Central memory CD8-positive, alpha-beta T cell (primary cell): ENCODE data around the gene ADAMTS13.
"Not testable (repeated sequence)": the region's sequence is repeated elsewhere in the genome, so short reads cannot be mapped to it uniquely, and the experiment has no call there.

Experiments used
- ATAC-seq: fragments of 150-1000 bp; cut with Tn5 transposase; replicated peaks from 2 replicates; pipeline ENCODE4 v1.10.0; 2022; ENCODE audit warnings: mild to moderate bottlenecking, moderate FRiP score, moderate number of reproducible peaks; ENCODE audit not compliant: poor library complexity, severe bottlenecking; ENCODE audit errors: extremely low read depth
- DNase-seq, 2 donors: peaks; one replicate each; pipeline ENCODE4 v3.0.0; 2021; ENCODE audit warnings: low spot score in 2 of 2
- H3K27ac Mint-ChIP-seq: one replicate; pipeline ENCODE4 v1.8.0; 2022; ENCODE audit warnings: low read depth, mild to moderate bottlenecking, moderate library complexity, mixed read lengths
- H3K27me3 Mint-ChIP-seq: one replicate; pipeline ENCODE4 v1.8.0; 2022; ENCODE audit warnings: mixed read lengths
- H3K36me3 Mint-ChIP-seq: one replicate; pipeline ENCODE4 v1.8.0; 2022; ENCODE audit warnings: mild to moderate bottlenecking, moderate library complexity, mixed read lengths; ENCODE audit not compliant: insufficient read depth
- H3K4me1 Mint-ChIP-seq: one replicate; pipeline ENCODE4 v1.8.0; 2022; ENCODE audit warnings: mixed read lengths
- H3K4me3 Mint-ChIP-seq: one replicate; pipeline ENCODE4 v1.8.0; 2022; ENCODE audit warnings: mild to moderate bottlenecking, moderate library complexity, mixed read lengths
- H3K9me3 Mint-ChIP-seq: one replicate; pipeline ENCODE4 v1.8.0; 2022; ENCODE audit warnings: mixed read lengths

The ADAMTS13 gene

DNA sequence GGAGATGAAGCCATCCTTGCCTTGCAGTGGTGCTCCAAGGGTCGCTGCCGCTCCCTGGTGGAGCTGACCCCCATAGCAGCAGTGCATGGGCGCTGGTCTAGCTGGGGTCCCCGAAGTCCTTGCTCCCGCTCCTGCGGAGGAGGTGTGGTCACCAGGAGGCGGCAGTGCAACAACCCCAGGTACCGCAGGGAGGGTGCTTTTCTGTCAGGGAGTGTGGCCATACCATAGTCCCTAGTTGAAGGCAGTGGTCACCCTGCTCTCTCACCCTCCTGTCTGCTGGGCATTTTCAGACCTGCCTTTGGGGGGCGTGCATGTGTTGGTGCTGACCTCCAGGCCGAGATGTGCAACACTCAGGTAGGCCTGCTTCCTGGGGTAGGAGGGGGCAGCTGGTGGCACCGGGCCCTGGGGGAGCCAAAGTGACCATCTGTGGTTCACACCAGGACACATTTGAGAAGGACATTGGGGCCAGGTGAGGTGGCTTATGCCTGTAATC is 11.2 kb downstream of the ADAMTS13 start:
- Mint-ChIP-seq H3K27ac (no peak overlapping the region), H3K4me3 (no peak overlapping the region), H3K9me3 (no peaks in the 10 kb centered on the region), H3K36me3 (peaks cover 2% of the 10 kb centered on the region), H3K4me1 (no peaks in the 10 kb centered on the region), H3K27me3 (no peaks in the 10 kb centered on the region)
- DNase-seq = no peak
- no peak for ATAC-seq

DNA sequence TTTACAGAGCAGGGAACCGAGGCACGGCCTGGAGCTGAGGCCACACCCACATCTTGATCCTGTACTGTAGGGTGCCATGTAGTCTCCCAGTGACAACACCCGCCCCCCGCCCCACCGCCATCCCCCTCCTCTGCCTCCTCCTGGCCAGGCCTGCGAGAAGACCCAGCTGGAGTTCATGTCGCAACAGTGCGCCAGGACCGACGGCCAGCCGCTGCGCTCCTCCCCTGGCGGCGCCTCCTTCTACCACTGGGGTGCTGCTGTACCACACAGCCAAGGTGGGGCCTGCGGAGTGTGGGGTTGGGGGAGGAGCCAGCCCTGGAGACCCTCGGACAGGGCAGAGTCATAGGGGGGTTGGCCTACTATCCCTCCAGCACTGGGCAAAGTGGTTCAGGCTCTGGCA is 14.5 kb downstream of the ADAMTS13 start:
- Mint-ChIP-seq H3K4me1 (no peaks in the 10 kb centered on the region), H3K4me3 (no peak overlapping the region), H3K27me3 (no peaks in the 10 kb centered on the region), H3K36me3 (peaks cover 2% of the 10 kb centered on the region), H3K9me3 (no peaks in the 10 kb centered on the region), H3K27ac (no peak overlapping the region)
- ATAC-seq (no peak), DNase-seq (no peak)

DNA sequence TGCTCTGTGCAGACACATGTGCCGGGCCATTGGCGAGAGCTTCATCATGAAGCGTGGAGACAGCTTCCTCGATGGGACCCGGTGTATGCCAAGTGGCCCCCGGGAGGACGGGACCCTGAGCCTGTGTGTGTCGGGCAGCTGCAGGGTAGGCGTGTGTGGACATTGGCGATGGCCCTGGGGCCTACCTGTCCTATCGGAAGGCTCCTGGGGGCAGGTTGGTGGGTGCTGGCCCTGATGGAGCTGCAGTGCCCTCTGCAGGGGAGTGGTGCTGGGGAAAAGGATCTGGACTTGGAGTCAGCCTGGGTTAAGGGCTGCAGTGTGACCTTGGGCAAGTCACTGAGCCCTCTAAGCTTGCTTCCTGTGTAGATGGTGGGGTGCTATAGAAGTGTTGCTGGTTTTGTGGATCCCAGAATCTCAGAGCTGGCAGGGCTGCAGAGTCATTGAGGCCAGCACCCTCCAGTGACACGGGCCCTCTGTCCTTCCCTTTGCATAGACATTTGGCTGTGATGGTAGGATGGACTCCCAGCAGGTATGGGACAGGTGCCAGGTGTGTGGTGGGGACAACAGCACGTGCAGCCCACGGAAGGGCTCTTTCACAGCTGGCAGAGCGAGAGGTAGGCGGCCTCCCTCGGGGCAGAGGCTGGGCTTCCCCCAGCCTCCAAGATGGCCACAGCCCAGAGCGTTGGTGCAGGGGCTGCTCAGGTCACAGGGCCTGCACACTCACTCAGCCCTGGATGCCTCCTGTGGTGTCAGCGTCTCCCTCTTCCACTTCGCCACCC is 15.8 kb downstream of the ADAMTS13 start:
- no peaks in the 10 kb centered on the region for H3K27me3 Mint-ChIP-seq
- ATAC-seq (no peak), DNase-seq (no peak)
- H3K4me1 Mint-ChIP-seq = no peaks in the 10 kb centered on the region
- no peak overlapping the region for H3K4me3 Mint-ChIP-seq
- peaks cover 2% of the 10 kb centered on the region for H3K36me3 Mint-ChIP-seq
- H3K27ac Mint-ChIP-seq = no peak overlapping the region
- H3K9me3 Mint-ChIP-seq = no peaks in the 10 kb centered on the region

DNA sequence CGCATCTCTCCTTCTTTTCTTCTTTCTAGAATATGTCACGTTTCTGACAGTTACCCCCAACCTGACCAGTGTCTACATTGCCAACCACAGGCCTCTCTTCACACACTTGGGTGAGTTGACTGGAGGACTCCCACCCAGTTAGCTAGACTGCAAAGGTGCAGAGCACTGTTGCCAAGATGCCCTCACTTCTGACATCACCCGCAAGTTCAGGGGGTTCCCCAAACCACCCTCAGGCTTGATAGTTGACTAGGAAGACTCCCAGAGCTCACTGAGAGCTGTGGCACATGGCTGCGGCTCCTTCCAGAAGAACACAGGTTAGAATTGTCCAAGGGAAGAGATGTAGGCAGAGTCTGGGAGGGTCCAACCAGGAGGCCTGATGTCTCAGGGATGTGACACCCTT is 17.2 kb downstream of the ADAMTS13 start:
- H3K36me3 Mint-ChIP-seq = peaks cover 2% of the 10 kb centered on the region
- H3K9me3 Mint-ChIP-seq = no peaks in the 10 kb centered on the region
- H3K4me3 Mint-ChIP-seq = no peak overlapping the region
- H3K27ac Mint-ChIP-seq = no peak overlapping the region
- DNase-seq (no peak), ATAC-seq (no peak)
- H3K27me3 Mint-ChIP-seq = no peaks in the 10 kb centered on the region
- H3K4me1 Mint-ChIP-seq = no peaks in the 10 kb centered on the region

DNA sequence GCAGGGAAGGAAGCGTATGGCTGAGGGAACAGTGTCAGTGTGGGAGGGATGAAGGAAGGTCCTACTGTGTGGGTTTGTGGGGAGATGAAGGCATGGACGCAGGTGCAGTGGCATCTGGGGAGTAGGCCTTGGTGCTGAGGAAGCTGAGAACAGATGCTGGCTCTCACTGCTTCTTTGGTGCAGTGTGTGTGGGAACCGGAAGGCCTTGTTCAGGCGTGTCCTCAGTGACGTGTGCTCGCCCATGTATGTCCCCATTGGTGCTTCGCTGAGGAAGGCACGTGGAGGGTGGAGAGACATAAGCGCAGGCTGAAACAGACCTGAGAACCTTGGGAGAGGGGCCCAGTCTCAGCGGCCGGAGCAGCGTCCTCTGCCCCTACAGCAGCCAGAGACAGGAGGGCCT is 18.7 kb downstream of the ADAMTS13 start:
- ATAC-seq (no peak), DNase-seq (no peak)
- no peak overlapping the region for H3K4me3 Mint-ChIP-seq
- H3K4me1 Mint-ChIP-seq = no peaks in the 10 kb centered on the region
- no peaks in the 10 kb centered on the region for H3K9me3 Mint-ChIP-seq
- H3K36me3 Mint-ChIP-seq = peaks cover 2% of the 10 kb centered on the region
- no peaks in the 10 kb centered on the region for H3K27me3 Mint-ChIP-seq
- H3K27ac Mint-ChIP-seq = no peak overlapping the region

DNA sequence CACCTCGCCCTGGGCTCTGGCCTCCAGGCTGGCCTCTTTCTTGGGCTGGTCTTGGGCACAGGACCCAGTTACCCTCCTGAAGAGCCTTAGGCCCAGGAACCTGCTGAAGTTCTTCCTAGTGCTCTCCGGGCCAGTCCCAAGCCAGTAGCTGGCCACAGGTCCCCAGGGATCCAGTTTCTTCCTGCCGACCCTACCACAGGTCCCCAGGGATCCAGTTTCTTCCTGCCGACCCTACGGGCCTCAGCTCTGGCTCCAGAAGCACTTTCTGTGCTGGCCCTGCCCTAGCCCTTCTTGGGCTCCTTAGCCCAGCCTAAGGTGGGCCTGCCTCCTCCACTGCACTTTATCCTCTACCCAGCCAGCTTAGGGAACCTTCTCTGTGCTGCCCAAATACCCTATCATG is 19.4 kb downstream of the ADAMTS13 start:
- Mint-ChIP-seq H3K27me3 (no peaks in the 10 kb centered on the region), H3K4me3 (no peak overlapping the region), H3K36me3 (peaks cover 2% of the 10 kb centered on the region), H3K27ac (no peak overlapping the region), H3K9me3 (no peaks in the 10 kb centered on the region), H3K4me1 (no peaks in the 10 kb centered on the region)
- DNase-seq (no peak), ATAC-seq (no peak)

DNA sequence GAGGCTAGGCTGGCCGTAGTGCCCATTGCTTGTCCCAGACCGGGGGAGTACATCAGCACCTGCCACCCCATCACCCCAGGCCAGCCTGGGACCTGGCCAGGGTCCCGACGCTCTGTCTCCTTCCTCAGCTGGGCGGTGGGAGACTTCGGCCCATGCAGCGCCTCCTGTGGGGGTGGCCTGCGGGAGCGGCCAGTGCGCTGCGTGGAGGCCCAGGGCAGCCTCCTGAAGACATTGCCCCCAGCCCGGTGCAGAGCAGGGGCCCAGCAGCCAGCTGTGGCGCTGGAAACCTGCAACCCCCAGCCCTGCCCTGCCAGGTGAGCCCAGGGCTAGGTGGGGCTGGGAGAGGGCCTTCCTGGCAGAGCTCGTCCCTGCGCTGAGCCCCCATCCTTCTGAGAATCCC is 21.1 kb downstream of the ADAMTS13 start:
- H3K27ac Mint-ChIP-seq = no peak overlapping the region
- H3K4me1 Mint-ChIP-seq = no peaks in the 10 kb centered on the region
- no peaks in the 10 kb centered on the region for H3K36me3 Mint-ChIP-seq
- H3K4me3 Mint-ChIP-seq = no peak overlapping the region
- no peak for ATAC-seq
- DNase-seq = no peak
- no peaks in the 10 kb centered on the region for H3K27me3 Mint-ChIP-seq
- no peaks in the 10 kb centered on the region for H3K9me3 Mint-ChIP-seq

DNA sequence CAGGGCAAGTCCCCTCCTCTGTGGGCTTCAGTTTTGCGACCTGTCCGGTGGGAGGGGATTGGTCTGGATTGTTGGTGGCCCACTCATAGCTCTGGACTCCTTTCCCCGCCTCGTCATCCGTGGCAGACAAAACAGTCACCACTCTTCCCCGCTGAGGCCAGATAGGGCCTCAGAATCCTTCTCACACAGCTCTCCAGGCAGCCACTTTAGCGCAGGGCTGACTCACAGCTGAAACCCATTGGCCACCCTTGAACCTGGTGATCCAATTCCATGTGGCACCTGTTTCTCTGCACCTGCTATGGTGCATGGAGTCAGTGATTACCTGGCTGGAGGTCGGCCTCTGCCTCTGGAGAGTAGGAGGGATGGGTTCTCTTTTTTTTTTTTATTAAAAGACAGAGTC is 21.8 kb downstream of the ADAMTS13 start:
- Mint-ChIP-seq H3K4me1 (no peaks in the 10 kb centered on the region), H3K36me3 (no peaks in the 10 kb centered on the region)

DNA sequence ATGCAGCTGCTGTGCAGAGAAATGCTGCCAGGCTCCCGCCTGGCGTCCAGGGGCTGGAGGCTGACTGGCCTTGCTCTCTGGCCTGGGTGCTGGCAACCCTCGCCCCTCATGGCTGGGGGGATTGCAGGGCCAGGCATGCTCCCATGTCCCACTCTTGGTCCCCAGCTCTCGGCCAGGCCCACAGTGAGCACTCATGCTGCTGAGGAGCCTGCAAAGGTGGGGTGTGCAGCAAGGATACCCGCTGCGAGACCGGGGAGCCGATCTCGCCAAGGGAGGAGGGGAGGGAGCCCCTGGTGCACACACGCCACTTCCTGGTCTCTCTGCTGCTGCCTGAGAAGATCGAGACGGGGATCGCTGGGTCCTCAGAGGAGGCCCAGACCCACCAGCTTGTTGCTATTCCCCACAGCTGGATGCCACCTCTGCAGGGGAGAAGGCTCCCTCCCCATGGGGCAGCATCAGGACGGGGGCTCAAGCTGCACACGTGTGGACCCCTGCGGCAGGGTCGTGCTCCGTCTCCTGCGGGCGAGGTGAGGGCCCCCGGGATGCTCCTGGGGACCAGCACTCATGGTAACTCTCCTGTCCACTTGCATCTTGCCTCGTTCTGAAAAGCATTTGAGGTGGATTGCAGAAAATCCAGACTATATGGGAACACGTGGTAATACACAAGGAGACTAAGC is 23.3 kb downstream of the ADAMTS13 start:
- H3K4me3 Mint-ChIP-seq = no peak overlapping the region
- no peak for DNase-seq

More for the DNA sequence above, 21.8 kb downstream of the ADAMTS13 start:
- ATAC-seq = no peak
- Mint-ChIP-seq H3K27ac (no peak overlapping the region), H3K4me3 (no peak overlapping the region), H3K9me3 (no peaks in the 10 kb centered on the region), H3K27me3 (no peaks in the 10 kb centered on the region)
- no peak for DNase-seq

DNA sequence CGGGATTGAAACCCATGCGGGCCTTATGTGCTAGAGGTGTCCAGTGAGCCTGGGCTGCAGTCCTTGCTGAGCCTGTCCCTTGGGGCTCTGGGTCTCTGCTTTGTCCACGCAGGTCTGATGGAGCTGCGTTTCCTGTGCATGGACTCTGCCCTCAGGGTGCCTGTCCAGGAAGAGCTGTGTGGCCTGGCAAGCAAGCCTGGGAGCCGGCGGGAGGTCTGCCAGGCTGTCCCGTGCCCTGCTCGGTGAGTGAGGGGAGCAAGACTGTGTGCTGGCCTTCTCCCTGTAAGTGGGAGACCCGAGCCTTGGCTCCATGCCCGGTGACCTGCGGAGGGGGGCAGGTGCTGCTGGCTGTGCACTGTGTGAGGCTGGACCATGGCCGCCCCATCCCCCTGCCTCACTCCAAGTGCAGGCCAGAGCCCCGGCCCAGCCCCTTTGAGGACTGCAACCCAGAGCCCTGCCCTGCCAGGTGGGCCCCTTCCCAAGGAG is 26.4 kb downstream of the ADAMTS13 start:
- Mint-ChIP-seq H3K27ac (no peak overlapping the region), H3K4me1 (no peaks in the 10 kb centered on the region), H3K27me3 (peaks cover under 1% of the 10 kb centered on the region), H3K9me3 (no peaks in the 10 kb centered on the region), H3K36me3 (no peaks in the 10 kb centered on the region), H3K4me3 (no peak overlapping the region)
- DNase-seq (no peak), ATAC-seq (no peak)

More for the DNA sequence above, 23.3 kb downstream of the ADAMTS13 start:
- Mint-ChIP-seq H3K9me3 (no peaks in the 10 kb centered on the region), H3K36me3 (no peaks in the 10 kb centered on the region), H3K27ac (no peak overlapping the region), H3K27me3 (no peaks in the 10 kb centered on the region), H3K4me1 (no peaks in the 10 kb centered on the region)
- ATAC-seq = no peak

DNA sequence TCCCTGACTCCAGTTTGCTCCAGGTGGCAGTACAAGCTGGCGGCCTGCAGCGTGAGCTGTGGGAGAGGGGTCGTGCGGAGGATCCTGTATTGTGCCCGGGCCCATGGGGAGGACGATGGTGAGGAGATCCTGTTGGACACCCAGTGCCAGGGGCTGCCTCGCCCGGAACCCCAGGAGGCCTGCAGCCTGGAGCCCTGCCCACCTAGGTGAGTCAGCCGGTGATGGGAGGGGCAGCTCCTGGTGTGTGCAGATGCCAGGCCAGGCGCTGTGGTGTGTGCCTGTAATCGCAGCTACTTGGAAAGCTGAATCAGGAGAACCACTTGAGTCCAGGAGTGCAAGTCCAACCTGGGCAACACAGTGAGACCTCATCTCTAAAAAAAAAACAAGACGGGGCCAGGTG is 27.6 kb downstream of the ADAMTS13 start:
- DNase-seq (no peak), ATAC-seq (no peak)
- Mint-ChIP-seq H3K36me3 (no peaks in the 10 kb centered on the region), H3K4me3 (no peak overlapping the region), H3K27me3 (peaks cover 13% of the 10 kb centered on the region), H3K4me1 (no peaks in the 10 kb centered on the region), H3K27ac (no peak overlapping the region), H3K9me3 (no peaks in the 10 kb centered on the region)

DNA sequence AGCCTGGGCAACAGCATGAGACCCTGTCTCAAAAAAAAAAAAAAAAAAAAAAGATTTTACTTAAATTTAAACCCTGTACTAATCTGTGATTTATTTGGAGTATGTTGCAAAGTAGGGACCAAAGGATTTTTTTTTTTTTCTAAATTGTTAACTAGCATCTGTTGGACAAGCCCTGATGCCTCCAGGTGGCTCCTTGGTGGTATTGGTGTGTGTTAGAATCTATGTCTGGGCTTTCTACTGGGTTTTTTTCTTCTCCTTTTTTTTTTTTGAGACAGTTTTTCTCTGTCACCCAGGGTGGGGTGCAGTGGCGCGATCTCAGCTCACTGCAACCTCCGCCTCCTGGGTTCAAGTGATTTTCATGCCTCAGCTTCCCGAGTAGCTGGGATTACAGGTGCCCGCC is 29.7 kb downstream of the ADAMTS13 start:
- H3K27ac Mint-ChIP-seq, H3K9me3 Mint-ChIP-seq, ATAC-seq, H3K4me1 Mint-ChIP-seq, H3K4me3 Mint-ChIP-seq, H3K36me3 Mint-ChIP-seq, DNase-seq: not testable (repeated sequence)
- H3K27me3 Mint-ChIP-seq = peaks cover 16% of the 10 kb centered on the region

DNA sequence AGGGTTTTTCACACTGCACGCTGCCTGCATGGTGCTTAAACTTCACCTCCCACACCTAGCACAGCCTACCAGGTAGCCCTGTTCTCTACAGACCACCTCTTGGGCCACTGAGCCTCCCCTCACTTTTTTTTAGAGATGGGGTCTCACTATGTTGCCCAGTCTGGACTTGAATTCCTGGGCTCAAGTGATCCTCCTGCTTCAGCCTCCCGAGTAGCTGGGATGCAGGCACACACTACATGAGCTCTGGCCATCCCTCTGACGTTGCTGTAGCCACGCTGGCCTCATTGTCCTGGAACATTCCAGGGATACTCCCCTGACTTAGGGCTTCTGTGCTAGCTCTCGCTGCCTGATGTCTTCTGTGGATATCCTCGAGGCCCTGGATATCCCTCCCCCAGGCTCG is 30.4 kb downstream of the ADAMTS13 start:
- Mint-ChIP-seq H3K4me1 (no peaks in the 10 kb centered on the region), H3K9me3 (no peaks in the 10 kb centered on the region), H3K4me3 (no peak overlapping the region), H3K36me3 (no peaks in the 10 kb centered on the region), H3K27ac (no peak overlapping the region), H3K27me3 (peaks cover 16% of the 10 kb centered on the region)
- ATAC-seq (no peak), DNase-seq (no peak)
